ENCODE data around the gene RALB.

- TF ChIP-seq CTCF (conservative IDR thresholded peaks at IDR 0.05 in 1 of 2, IDR thresholded peaks at IDR 0.05 in 1 of 2; ENCODE audit: low read depth in 1 of 2, low read length in 2 of 2) (no peak), EZH2 (IDR thresholded peaks at IDR 0.05; ENCODE audit: low read length, missing control alignments) (no peak)
Measured at GRCh38 chr2:120316071-120316470, 63.4 kb downstream of the RALB start.
